Mucosa of descending colon (tissue), 3 donors: ENCODE data around the gene HPS1. TPM values are rescaled to one million over a fixed set of nuclear protein-coding genes. Genes with fewer than 3 reads are reported as not detected.

Experiments
- ATAC-seq: fragments of 200-7000 bp; cut with Tn5 transposase; one replicate; pipeline ENCODE4 v1.9.1; 2020; ENCODE audit warnings: mild to moderate bottlenecking, moderate library complexity
- DNase-seq, 3 donors: peaks; one replicate each; pipeline ENCODE4 v3.0.0-alpha.2; 2020
- H3K36me3 ChIP-seq: fragments of 200-600 bp; one replicate; pipeline ENCODE4 v1.8.0; 2021; ENCODE audit warnings: low read depth, mild to moderate bottlenecking
- H3K4me1 ChIP-seq: fragments of 200-600 bp; one replicate; pipeline ENCODE4 v1.8.0; 2021; ENCODE audit warnings: low read depth, mild to moderate bottlenecking
- H3K4me3 ChIP-seq: fragments of 200-600 bp; one replicate; pipeline ENCODE4 v1.8.0; 2021; ENCODE audit warnings: mild to moderate bottlenecking
- H3K9me3 ChIP-seq: fragments of 200-600 bp; one replicate; pipeline ENCODE4 v1.8.0; 2021; ENCODE audit warnings: mild to moderate bottlenecking
- intact Hi-C, 2 donors: fragments of 100-400 bp; cut with DNase I in 1 of 2; cut with micrococcal nuclease in 1 of 2; formaldehyde crosslinking; loops; one replicate each; pipeline versions ENCODE4 v1.11.0 to v1.11.1; 2022; cut with DNase I, micrococcal nuclease
- total RNA-seq, 3 donors: library from RNA; stranded (reverse); fragmentation: NEBNext Ultra II Directional in 2 of 3; extraction: Animal tissue kit (Norgen Biotek cat#: 25700) in 2 of 3; gene quantifications; one replicate each; pipeline versions ENCODE4 v1.2.1 to v1.2.4, GENCODE V29; 2021 to 2023
- TF ChIP-seq, protein P1 (sequence below): fragments of 200-600 bp; IDR thresholded peaks from one replicate; pipeline ENCODE4 v1.8.0; 2022; ENCODE audit warnings: antibody characterized with exemption, mild to moderate bottlenecking
- donor health status: DM: no; HTN: no; CAD: no; lungs with moderate emphysema.
- donor health status: DM: no; HTN: no; CAD: no.
- donor health status: DM: no; HTN: yes; CAD: no.

Gene HPS1
- total RNA-seq, 3 donors from 2014 or later, result 80.9 to 101 (median 85.4) TPM

DNA sequence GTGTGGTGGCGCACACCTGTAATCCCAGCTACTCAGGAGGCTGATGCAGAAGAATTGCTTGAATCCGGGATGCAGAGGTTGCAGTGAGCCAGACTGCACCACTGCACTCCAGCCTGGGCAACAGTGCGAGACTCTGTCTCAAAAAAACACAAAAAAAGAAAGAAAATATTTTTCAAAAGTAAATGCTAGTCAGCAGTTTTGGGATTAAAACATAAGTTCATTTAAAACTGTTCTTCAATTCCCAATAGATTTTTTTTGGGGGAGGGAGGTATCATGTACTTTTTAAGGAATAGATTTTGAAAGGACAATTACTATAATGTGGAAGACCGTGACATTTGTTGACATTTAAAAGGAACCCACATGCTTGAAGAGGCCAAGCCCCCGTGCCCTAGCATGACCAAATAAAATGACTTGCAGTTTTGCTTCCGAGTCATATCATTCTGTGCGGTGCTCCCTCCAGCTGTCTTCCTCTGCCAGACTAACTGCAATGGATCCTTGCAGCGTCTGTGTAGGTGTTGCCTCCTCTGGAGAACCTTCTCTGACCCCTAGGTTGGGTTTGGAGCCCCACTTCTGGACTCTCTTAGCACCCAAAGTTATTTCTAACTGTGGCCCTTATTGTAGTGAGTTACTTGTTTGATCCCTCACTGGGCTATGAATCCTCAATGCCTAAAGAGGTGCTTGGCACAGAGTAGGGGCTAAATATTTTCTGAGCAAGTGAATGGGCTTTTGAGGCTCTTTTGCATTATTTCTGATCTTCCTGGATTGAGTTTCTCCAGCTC is 17.4 kb upstream of the HPS1 start:
- no peak for DNase-seq
- TF ChIP-seq, protein P1, sequence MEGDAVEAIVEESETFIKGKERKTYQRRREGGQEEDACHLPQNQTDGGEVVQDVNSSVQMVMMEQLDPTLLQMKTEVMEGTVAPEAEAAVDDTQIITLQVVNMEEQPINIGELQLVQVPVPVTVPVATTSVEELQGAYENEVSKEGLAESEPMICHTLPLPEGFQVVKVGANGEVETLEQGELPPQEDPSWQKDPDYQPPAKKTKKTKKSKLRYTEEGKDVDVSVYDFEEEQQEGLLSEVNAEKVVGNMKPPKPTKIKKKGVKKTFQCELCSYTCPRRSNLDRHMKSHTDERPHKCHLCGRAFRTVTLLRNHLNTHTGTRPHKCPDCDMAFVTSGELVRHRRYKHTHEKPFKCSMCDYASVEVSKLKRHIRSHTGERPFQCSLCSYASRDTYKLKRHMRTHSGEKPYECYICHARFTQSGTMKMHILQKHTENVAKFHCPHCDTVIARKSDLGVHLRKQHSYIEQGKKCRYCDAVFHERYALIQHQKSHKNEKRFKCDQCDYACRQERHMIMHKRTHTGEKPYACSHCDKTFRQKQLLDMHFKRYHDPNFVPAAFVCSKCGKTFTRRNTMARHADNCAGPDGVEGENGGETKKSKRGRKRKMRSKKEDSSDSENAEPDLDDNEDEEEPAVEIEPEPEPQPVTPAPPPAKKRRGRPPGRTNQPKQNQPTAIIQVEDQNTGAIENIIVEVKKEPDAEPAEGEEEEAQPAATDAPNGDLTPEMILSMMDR, result no peak
- no peak overlapping the region for H3K4me3 ChIP-seq
- no peaks in the 10 kb centered on the region for H3K9me3 ChIP-seq
- H3K4me1 ChIP-seq, result peaks cover 8% of the 10 kb centered on the region
- ATAC-seq, result no peak
- intact Hi-C loops, result loop anchor here in 1 of 2 donors (10.0 kb wide), 1 partner anchor 711 kb away; no protein-coding TSS in a partner anchor
- H3K36me3 ChIP-seq, result no peaks in the 10 kb centered on the region

DNA sequence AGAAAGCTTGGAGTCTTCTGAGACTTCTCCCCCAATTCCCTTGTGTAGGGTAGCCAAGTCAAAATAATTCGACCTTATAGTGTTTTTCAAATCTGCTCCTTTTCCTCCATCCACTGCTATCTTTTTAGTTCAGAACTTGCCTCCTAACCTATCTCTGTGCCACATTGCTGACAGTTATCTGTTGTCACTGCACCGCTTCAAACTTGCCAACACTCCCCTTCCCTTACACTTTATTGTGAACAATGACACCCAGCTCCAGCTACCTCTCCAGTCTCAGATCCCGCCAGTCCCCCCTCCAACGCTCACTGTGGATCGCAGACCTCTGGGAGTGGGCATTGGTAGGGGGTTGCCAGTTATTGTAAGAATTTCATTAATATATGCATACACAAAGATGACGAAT is 16.3 kb upstream of the HPS1 start:
- TF ChIP-seq, protein P1, result no peak
- Histone ChIP-seq H3K36me3 (no peaks in the 10 kb centered on the region), H3K9me3 (no peaks in the 10 kb centered on the region), H3K4me3 (no peak overlapping the region), H3K4me1 (peaks cover 8% of the 10 kb centered on the region)
- intact Hi-C loops, result loop anchor here in 1 of 2 donors (10.0 kb wide), 1 partner anchor 712 kb away; no protein-coding TSS in a partner anchor
- DNase-seq, result no peak
- no peak for ATAC-seq

DNA sequence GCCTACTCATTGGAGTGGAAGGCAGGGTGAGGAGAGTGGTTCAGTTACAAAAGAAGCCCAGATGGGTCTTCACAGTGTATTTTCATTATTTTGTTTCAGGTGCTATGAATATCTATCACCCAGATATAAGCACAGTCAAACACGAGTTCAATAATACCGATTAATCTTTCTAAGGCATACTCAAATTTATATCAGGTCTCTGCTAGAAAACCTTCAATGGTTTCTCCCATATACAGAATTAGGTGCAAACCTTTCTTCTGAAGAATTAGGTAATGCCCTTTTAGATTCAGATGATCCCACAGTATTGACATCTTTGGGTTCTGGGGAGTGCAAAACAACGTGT is 14.7 kb upstream of the HPS1 start:
- TF ChIP-seq, protein P1, result no peak
- intact Hi-C loops, result loop anchor here in 1 of 2 donors (10.0 kb wide), 1 partner anchor 713 kb away; no protein-coding TSS in a partner anchor
- peaks cover 8% of the 10 kb centered on the region for H3K4me1 ChIP-seq
- no peaks in the 10 kb centered on the region for H3K9me3 ChIP-seq
- ATAC-seq (no peak), DNase-seq (no peak)
- H3K4me3 ChIP-seq, result no peak overlapping the region
- no peaks in the 10 kb centered on the region for H3K36me3 ChIP-seq

- peak in 1 of 3 donors; percentile 60 for DNase-seq
Observed at GRCh38 chr10:98460837-98461499, 14.2 kb upstream of the HPS1 start.

More at GRCh38 chr10:98460837-98461499, 14.2 kb upstream of the HPS1 start:
- no peaks in the 10 kb centered on the region for H3K36me3 ChIP-seq
- H3K9me3 ChIP-seq, result no peaks in the 10 kb centered on the region
- peak; percentile 98 for ATAC-seq
- H3K4me3 ChIP-seq, result no peak overlapping the region
- TF ChIP-seq, protein P1, result no peak
- H3K4me1 ChIP-seq, result peaks cover 8% of the 10 kb centered on the region
- intact Hi-C loops, result loop anchor here in 1 of 2 donors (10.0 kb wide), 1 partner anchor 714 kb away; no protein-coding TSS in a partner anchor
